Ishikawa (cell line): ENCODE data around the gene PYGO2.

Experiments
- CEBPB ChIP-seq: IDR thresholded peaks from 2 replicates; pipeline ENCODE4 v1.6.1; 2012
- CREB1 ChIP-seq: IDR thresholded peaks from 2 replicates; pipeline ENCODE4 v1.6.1; 2012; ENCODE audit warnings: low read depth
- EGR1 ChIP-seq: IDR thresholded peaks from 2 replicates; pipeline ENCODE4 v1.6.1; 2012
- EP300 ChIP-seq: IDR thresholded peaks from 2 replicates; pipeline ENCODE4 v1.6.1; 2012; ENCODE audit warnings: borderline replicate concordance
- FOXM1 ChIP-seq: IDR thresholded peaks from 2 replicates; pipeline ENCODE4 v1.6.1; 2012; ENCODE audit warnings: low read depth, borderline replicate concordance
- NFIC ChIP-seq: IDR thresholded peaks from 2 replicates; pipeline ENCODE4 v1.6.1; 2012
- RAD21 ChIP-seq: IDR thresholded peaks from 2 replicates; pipeline ENCODE4 v1.6.1; 2012; ENCODE audit warnings: low read depth
- REST ChIP-seq: IDR thresholded peaks from 2 replicates; pipeline ENCODE4 v1.6.1; 2012; ENCODE audit warnings: low read depth, mild to moderate bottlenecking
- TAF1 ChIP-seq: IDR thresholded peaks from 2 replicates; pipeline ENCODE4 v1.6.1; 2012; ENCODE audit warnings: low read depth, mild to moderate bottlenecking
- TCF12 ChIP-seq: IDR thresholded peaks from 2 replicates; pipeline ENCODE4 v1.6.1; 2012; ENCODE audit warnings: low read depth
- TEAD4 ChIP-seq: IDR thresholded peaks from 2 replicates; pipeline ENCODE4 v1.6.1; 2012
- YY1 ChIP-seq: IDR thresholded peaks from 2 replicates; pipeline ENCODE4 v1.6.1; 2012; ENCODE audit warnings: low read depth
- ZBTB7A ChIP-seq: IDR thresholded peaks from 2 replicates; pipeline ENCODE4 v1.6.1; 2012; ENCODE audit warnings: low read depth
- TF ChIP-seq, protein P1 (sequence below): IDR thresholded peaks from 2 replicates; pipeline ENCODE4 v1.6.1; 2012
- TF ChIP-seq, protein P2 (sequence below): IDR thresholded peaks from 2 replicates; pipeline ENCODE4 v1.6.1; 2012

The PYGO2 gene

DNA sequence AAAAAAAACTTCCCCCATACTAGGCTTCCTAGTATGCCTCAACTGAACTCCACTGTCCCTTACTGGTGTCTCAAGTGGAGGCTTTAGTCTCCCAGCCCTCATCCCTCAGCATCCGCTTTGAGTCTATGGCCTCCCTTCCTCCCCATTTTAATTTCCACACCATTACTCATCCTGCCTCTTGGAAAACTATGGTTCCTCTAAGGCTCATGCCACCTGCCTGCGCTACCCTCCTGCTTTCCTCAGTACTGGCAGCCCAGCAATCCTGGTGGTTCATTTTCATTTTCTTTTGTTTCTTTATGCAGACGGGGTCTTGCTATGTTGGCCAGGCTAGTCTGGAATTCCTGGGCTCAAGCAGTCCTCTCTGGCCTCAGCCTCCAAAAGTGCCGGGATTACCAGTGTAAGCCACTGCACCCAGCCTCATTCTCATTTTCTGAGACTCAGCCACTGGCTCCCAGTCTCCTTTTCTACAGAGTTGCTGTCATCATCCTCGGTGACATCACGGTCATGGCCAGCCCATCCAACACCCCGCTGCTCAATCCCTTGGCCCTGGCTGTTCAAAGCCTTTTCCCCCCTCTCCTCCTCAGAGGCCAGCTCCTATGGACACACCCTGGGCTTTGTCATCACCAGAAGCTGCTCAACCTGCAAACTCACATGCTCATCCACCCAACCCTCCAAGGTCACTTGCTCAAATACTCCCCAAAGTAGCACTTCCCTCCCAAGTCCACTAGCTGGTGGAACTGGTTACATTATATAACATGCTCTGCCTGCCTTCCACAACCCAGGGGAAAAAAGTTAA is 22.8 kb downstream of the PYGO2 start:
- TF ChIP-seq YY1: no peak
- TF ChIP-seq, protein P1, sequence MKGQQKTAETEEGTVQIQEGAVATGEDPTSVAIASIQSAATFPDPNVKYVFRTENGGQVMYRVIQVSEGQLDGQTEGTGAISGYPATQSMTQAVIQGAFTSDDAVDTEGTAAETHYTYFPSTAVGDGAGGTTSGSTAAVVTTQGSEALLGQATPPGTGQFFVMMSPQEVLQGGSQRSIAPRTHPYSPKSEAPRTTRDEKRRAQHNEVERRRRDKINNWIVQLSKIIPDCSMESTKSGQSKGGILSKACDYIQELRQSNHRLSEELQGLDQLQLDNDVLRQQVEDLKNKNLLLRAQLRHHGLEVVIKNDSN: no peak
- TF ChIP-seq RAD21: no peak
- TF ChIP-seq ZBTB7A: no peak

DNA sequence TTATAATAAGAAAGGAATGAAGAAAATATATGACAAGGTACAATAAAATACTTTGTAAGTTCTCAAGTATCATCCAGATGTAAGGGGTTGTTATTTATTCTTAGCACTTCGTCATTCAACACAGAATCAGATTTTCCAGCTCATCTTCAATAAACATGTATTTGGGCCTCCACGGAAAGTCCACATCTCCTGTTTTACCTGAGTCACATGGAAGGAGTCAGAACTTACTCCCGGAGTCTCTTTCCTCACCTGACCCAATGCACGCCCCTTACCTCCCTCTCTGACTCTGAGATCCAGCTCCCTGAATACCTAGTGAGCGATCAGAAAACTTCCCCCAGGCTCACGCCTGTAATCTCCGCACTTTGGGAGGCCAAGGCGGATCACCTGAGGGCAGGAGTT is 23.6 kb downstream of the PYGO2 start:
- no peak for TF ChIP-seq REST
- TF ChIP-seq TCF12: no peak
- no peak for TF ChIP-seq CREB1
- no peak for TF ChIP-seq ZBTB7A
- TF ChIP-seq FOXM1: no peak
- TF ChIP-seq, protein P1: no peak
- TF ChIP-seq TEAD4: no peak
- no peak for TF ChIP-seq NFIC
- no peak for TF ChIP-seq EP300
- TF ChIP-seq TAF1: no peak
- no peak for TF ChIP-seq RAD21
- TF ChIP-seq YY1: no peak
- TF ChIP-seq EGR1: no peak
- TF ChIP-seq, protein P2, sequence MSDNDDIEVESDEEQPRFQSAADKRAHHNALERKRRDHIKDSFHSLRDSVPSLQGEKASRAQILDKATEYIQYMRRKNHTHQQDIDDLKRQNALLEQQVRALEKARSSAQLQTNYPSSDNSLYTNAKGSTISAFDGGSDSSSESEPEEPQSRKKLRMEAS: no peak

DNA sequence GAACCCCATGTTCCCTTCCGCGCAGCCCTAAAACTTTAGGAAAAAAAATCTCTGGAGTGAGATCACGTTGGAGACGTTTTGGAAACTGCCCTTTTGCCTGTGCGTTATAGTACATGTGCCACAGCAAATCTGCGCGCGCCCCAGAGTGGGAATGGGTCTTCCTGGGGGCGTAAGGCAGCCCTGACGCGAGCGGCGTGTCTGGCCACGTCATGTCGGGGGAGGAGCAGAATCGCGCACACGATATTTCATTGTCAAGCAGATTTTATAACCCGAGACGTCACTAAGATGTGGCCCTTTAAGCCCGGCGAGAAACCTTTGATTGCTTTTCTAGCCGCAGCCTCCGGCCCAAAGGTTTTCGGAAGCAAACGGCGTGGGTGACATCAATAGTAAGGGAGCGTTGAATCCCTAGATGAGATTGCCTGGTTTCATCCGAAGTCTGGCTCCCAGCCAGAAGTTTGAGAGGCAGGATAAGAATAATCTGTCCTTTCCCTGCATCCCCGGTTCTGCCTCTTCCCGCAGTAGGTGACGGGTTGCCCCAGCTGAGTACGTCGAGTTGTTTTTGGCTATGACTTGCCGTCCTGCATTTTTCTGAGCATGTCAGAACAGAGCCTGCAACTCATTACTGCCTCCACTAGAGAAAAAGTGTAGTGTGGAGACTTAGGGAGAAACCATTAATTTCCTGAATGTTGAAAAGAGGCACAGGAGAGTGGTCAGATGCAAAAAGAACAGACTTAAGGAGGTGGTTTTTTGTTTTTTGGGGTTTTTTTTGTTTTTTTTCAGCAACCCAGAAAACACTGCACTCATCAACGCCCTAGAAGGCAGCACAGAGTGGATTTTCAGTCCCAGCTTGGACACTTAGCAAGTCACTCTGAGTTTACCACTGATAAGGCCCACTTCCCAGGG is 24.2 kb downstream of the PYGO2 start:
- TF ChIP-seq TEAD4 (no peak), RAD21 (no peak), EGR1 (peak; percentile 38; the same call in 1 of the 2 replicates), TCF12 (no peak), REST (no peak), CEBPB (no peak), FOXM1 (0 out of 2 replicates have a peak, but pooled peaks have one; percentile 27), YY1 (no peak), ZBTB7A (no peak), CREB1 (peak; percentile 96), EP300 (peak; percentile 56; the same call in 1 of the 2 replicates), TAF1 (0 out of 2 replicates have a peak, but pooled peaks have one; percentile 30), NFIC (peak; percentile 62)
- TF ChIP-seq, protein P1: peak; percentile 20; the same call in 1 of the 2 replicates
- TF ChIP-seq, protein P2: no peak

DNA sequence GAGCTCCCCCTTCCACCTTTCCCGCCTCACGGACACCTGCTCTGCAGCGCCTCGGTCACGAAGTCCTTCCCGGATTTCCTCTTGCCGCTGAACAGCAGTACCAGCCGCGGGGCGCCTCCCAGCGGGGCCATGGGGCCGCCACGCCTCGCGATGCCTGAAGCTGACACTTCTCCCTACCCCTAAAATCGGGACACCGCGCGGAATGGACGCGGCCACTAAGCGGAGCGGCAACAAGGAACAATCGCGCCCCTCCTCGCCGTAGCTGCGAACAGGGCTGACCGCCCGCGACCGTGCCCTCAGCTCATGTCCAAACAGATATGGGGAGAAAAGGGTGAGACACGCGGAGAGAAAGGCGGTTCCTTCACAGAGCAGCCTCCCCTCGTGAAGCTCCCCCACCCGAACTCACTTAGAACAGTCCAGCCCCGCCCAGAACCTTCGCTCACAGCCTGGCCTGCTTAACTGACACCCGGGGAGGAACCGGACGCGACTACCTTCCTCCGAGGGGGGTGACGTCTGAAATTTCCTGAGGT is 25.0 kb downstream of the PYGO2 start, which contains the start of gene PMVK:
PMVK (minus strand) TSS at position 165 of the 530 bp plus-strand sequence; CDS start at position 131, 34 bp downstream.
- no peak; the same call in 1 of the 2 replicates for TF ChIP-seq NFIC
- TF ChIP-seq RAD21: peak; percentile 42; the same call in 1 of the 2 replicates
- TF ChIP-seq TAF1: peak; percentile 60
- peak; percentile 73 for TF ChIP-seq YY1
- 0 out of 2 replicates have a peak, but pooled peaks have one; percentile 16 for TF ChIP-seq TEAD4
- TF ChIP-seq, protein P1: peak; percentile 98; the same call in 1 of the 2 replicates
- no peak for TF ChIP-seq CREB1
- TF ChIP-seq FOXM1: no peak
- TF ChIP-seq TCF12: peak; percentile 60; the same call in 1 of the 2 replicates
- TF ChIP-seq, protein P2: peak; percentile 100
- TF ChIP-seq ZBTB7A: no peak
